ENCODE data around the gene BABAM1.

DNA sequence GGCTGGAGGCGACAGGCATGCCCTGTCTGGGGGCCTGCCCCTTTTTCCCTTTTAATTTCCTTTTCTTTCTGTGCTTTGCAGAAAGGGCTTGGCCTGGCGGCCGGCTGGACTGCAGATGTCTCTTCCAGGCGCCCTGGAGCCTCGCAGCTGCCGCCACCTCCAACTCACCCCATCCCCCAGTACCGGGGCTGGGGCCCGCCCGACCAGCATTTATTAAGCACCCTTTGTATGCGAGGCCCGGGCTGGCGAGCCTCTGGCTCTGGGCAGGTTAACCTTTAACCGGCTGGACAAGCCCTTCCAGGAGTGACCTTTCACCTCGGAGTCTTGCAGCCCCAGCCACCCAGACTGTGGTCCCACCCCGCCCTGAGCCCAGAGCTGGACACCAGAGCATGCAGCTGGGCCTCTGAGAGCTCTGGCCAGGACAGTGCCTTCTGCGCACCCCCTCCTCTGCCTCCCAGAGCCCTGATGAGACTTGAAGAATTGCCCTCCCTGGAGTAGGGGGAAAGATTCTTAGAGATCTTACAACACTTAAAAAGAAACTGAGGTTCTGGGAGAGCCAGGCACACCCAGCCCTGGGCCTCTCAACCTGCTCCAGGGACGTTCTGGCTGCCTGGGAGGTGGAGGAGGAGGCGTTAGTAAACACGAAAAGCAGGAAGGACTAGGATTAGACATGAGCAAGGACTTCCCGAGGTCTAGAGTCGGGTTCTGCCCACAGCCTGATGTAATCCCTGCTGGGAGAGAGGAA, 20.4 kb upstream of the BABAM1 start:
- no peak for TF ChIP-seq EZH2 (IDR thresholded peaks at IDR 0.05; ENCODE audit: low read length, missing control alignments)
- TF ChIP-seq, protein P1, sequence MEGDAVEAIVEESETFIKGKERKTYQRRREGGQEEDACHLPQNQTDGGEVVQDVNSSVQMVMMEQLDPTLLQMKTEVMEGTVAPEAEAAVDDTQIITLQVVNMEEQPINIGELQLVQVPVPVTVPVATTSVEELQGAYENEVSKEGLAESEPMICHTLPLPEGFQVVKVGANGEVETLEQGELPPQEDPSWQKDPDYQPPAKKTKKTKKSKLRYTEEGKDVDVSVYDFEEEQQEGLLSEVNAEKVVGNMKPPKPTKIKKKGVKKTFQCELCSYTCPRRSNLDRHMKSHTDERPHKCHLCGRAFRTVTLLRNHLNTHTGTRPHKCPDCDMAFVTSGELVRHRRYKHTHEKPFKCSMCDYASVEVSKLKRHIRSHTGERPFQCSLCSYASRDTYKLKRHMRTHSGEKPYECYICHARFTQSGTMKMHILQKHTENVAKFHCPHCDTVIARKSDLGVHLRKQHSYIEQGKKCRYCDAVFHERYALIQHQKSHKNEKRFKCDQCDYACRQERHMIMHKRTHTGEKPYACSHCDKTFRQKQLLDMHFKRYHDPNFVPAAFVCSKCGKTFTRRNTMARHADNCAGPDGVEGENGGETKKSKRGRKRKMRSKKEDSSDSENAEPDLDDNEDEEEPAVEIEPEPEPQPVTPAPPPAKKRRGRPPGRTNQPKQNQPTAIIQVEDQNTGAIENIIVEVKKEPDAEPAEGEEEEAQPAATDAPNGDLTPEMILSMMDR (conservative IDR thresholded peaks at IDR 0.05 in 1 of 2, IDR thresholded peaks at IDR 0.05 in 1 of 2; ENCODE audit: low read depth in 1 of 2, low read length in 2 of 2): no peak
